IgD-negative memory B cell (primary cell): Measurements from ENCODE around the gene YDJC. TPM values are rescaled to one million over a fixed set of nuclear protein-coding genes. Genes with fewer than 3 reads are reported as not detected.
"Not testable (repeated sequence)": the region's sequence is repeated elsewhere in the genome, so short reads cannot be mapped to it uniquely, and the experiment has no call there.

Experiments used
- H3K27ac Mint-ChIP-seq, 3 donors: one replicate each; pipeline ENCODE4 v1.8.0; 2020 to 2022; ENCODE audit warnings: mild to moderate bottlenecking in 3 of 3, mixed read lengths in 3 of 3, moderate library complexity in 1 of 3
- H3K27me3 Mint-ChIP-seq: one replicate; pipeline ENCODE4 v1.8.0; 2021; ENCODE audit warnings: mixed read lengths
- H3K36me3 Mint-ChIP-seq: one replicate; pipeline ENCODE4 v1.8.0; 2020; ENCODE audit warnings: mild to moderate bottlenecking, mixed read lengths
- H3K4me1 Mint-ChIP-seq, 3 donors: one replicate each; pipeline ENCODE4 v1.8.0; 2020 to 2022; ENCODE audit warnings: mixed read lengths in 3 of 3, mild to moderate bottlenecking in 1 of 3
- H3K4me3 Mint-ChIP-seq, 4 donors: one replicate each; pipeline ENCODE4 v1.8.0; 2020 to 2022; ENCODE audit warnings: mild to moderate bottlenecking in 4 of 4, mixed read lengths in 4 of 4, moderate library complexity in 3 of 4
- H3K9me3 Mint-ChIP-seq, 3 donors: one replicate each; pipeline ENCODE4 v1.8.0; 2020 to 2021; ENCODE audit warnings: mixed read lengths in 3 of 3, mild to moderate bottlenecking in 1 of 3
- polyA plus RNA-seq: library from polyadenylated mRNA; unstranded; fragments of 300-500 nt; fragmentation: Illumina TruSeq; gene quantifications from one replicate; pipeline ENCODE4 v1.2.3, GENCODE V29; 2021

Gene YDJC
- polyA plus RNA-seq, 1 donor from 2014 or later, result 94.2 TPM

GRCh38 chr22:21593406-21594232, 36.2 kb downstream of the YDJC start:
- H3K27ac Mint-ChIP-seq, result peak overlapping the region in 1 of 3 donors; percentile 71
- H3K27me3 Mint-ChIP-seq, result no peaks in the 10 kb centered on the region
- H3K36me3 Mint-ChIP-seq, result peaks cover 1% of the 10 kb centered on the region
- H3K9me3 Mint-ChIP-seq, result no peaks in the 10 kb centered on the region
- peaks cover 28 to 34% (median 30%) of the 10 kb centered on the region in 3 donors for H3K4me1 Mint-ChIP-seq
- no peak overlapping the region for H3K4me3 Mint-ChIP-seq

GRCh38 chr22:21592422-21592821, 37.4 kb downstream of the YDJC start:
- no peak overlapping the region for H3K27ac Mint-ChIP-seq
- H3K4me3 Mint-ChIP-seq, result peak overlapping the region in 1 of 4 donors; percentile 63
- no peaks in the 10 kb centered on the region for H3K27me3 Mint-ChIP-seq
- H3K9me3 Mint-ChIP-seq, result no peaks in the 10 kb centered on the region
- H3K36me3 Mint-ChIP-seq, result peaks cover 1% of the 10 kb centered on the region
- H3K4me1 Mint-ChIP-seq, result peaks cover 34 to 39% (median 36%) of the 10 kb centered on the region in 3 donors

GRCh38 chr22:21591695-21592094, 38.1 kb downstream of the YDJC start:
- Mint-ChIP-seq H3K36me3 (peaks cover 1% of the 10 kb centered on the region), H3K4me3 (peak overlapping the region in 1 of 4 donors; percentile 73), H3K9me3 (no peaks in the 10 kb centered on the region), H3K27ac (peak overlapping the region in 1 of 3 donors; percentile 78), H3K27me3 (no peaks in the 10 kb centered on the region), H3K4me1 (peaks cover 37 to 41% (median 39%) of the 10 kb centered on the region in 3 donors)

DNA sequence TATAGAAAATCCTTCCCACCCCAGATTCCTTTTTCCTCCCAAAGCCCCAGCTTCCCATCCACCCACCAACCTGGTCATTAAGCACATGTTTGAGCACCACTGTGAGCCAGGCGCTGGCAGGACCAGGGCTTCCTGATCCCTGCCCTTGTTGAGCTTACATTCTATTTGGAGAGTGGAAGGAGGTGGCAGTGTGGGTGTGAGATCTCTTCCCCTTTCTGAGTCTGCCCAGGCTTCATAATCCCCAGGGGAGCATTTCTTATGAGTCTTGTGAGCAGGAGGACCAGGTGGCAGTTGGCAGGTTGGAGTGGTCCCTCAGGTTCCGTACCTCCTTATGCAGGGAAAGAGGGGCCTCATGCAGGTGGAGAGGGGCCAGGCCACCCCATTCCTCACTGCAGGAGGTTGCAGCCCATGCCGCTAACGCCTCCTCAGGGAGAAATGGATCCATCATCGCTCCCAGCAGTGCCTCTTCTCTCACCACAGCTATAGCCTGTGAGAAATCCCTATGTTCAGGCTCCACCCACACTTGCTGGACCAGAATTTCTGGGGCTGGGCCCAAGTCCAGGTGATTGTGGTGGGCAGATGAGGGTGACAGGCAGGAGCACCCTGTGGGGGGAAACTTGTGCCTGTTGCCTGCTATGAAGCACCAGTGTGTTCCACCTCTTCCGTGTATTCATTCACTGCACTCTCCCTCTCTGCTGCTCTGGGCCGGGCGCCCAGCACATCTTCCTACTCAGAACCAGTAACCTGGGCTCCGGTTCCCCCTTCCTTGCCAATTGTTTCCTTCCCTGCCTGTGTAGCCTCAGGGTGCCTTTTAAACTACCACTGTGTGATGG, 38.8 kb downstream of the YDJC start:
- Mint-ChIP-seq H3K27ac (peak overlapping the region; percentile 78 to 83 (median 83)), H3K36me3 (peaks cover 1% of the 10 kb centered on the region), H3K27me3 (no peaks in the 10 kb centered on the region), H3K9me3 (no peaks in the 10 kb centered on the region), H3K4me3 (peak overlapping the region in 3 of 4 donors; percentile 35 to 74 (median 46)), H3K4me1 (peaks cover 37 to 41% (median 39%) of the 10 kb centered on the region in 3 donors)

DNA sequence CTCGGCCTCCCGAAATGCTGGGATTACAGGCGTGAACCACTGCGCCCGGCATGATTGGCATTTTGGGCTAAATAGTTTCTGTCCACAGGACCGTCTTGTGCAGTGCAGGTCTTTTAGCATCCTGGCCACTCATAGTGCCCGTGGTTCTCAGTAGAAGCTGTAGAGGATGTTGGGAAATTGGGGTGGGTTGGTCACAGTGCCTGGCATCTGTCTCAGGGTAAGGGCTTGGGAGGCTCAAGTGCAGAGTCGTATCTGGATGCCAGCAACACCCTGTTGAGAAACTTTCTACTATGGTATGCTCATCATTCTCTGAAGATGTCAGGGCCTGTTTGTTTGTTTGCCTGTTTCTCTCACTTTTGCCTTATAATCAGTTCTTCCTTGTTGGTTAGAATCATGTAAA, 40.4 kb downstream of the YDJC start:
- Mint-ChIP-seq H3K36me3 (peaks cover 5% of the 10 kb centered on the region), H3K27me3 (no peaks in the 10 kb centered on the region), H3K27ac (peak overlapping the region in 2 of 3 donors; percentile 4 to 31), H3K9me3 (no peaks in the 10 kb centered on the region), H3K4me1 (peaks cover 42 to 47% (median 44%) of the 10 kb centered on the region in 3 donors), H3K4me3 (peak overlapping the region in 1 of 4 donors; percentile 45)

DNA sequence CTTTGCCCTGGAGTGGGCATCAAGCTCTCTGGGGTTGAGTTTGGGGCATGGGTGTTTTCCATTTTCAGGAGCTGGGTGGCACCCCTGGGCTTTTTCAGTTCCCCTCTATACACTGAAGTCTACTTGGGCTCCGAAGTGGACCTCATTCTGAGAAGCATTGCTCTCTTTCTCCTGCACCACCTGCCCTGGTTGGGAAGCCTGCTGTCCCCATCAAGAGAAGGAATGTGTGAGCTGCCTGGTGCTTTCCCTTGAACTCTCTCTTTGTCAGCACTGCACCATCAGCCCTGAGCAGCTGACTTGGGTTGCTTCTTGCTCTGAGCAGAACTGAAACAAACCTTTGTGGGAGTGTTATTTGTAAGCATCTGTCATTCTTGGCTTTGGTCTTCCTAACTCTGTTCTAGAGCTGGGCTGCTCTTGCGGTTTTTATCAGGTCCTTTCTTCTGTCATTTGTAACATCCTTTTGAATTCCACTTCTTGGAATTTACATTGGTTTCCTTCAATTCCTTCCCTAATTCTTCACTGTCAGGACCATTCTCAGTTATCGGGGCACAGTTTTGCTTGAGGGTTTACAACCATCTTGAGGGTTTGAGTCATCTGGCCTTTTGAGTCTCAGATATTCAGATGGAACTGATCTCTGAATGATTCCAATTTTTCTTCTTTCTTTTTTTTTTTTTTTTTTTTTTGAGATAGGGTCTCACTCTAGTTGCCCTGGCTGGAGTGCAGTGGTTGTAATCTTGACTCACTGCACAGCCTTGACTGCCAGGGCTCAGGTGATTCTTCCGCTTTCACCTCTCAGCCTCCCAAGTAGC, 41.8 kb downstream of the YDJC start:
- Mint-ChIP-seq H3K36me3 (peaks cover 5% of the 10 kb centered on the region), H3K27ac (peak overlapping the region; percentile 40 to 94 (median 57)), H3K4me3 (peak overlapping the region; percentile 2 to 85 (median 67)), H3K9me3 (no peaks in the 10 kb centered on the region), H3K4me1 (peaks cover 39 to 45% (median 40%) of the 10 kb centered on the region in 3 donors), H3K27me3 (no peaks in the 10 kb centered on the region)

DNA sequence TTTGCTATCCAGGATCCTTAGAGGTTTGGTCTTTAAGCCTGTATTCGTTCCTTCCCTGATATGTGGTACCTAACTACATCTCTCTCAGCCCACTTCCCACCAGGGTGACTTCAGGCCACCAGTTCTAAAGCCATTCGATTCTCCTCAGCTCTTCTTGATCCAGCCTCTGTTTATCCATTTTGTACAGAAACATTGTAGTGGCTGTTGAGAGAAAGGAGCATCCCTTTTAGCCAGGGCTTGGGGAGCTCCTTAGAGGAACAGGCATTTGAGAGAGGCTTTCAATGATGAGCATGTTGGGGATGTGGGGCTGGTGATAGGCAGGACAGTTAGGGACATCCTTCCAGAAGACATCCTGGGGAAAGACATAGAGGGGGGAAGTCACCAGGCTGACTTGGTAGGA, 44.4 kb downstream of the YDJC start:
- Mint-ChIP-seq H3K4me1 (peaks cover 32 to 38% (median 33%) of the 10 kb centered on the region in 3 donors), H3K36me3 (peaks cover 3% of the 10 kb centered on the region), H3K4me3 (no peak overlapping the region), H3K27me3 (no peaks in the 10 kb centered on the region), H3K27ac (peak overlapping the region in 1 of 3 donors; percentile 78), H3K9me3 (no peaks in the 10 kb centered on the region)

- Mint-ChIP-seq H3K27ac (peak overlapping the region; percentile 69 to 83 (median 83)), H3K4me3 (no peak overlapping the region)
These were observed 46.8 kb downstream of the YDJC start for GRCh38 chr22:21582801-21583740.

DNA sequence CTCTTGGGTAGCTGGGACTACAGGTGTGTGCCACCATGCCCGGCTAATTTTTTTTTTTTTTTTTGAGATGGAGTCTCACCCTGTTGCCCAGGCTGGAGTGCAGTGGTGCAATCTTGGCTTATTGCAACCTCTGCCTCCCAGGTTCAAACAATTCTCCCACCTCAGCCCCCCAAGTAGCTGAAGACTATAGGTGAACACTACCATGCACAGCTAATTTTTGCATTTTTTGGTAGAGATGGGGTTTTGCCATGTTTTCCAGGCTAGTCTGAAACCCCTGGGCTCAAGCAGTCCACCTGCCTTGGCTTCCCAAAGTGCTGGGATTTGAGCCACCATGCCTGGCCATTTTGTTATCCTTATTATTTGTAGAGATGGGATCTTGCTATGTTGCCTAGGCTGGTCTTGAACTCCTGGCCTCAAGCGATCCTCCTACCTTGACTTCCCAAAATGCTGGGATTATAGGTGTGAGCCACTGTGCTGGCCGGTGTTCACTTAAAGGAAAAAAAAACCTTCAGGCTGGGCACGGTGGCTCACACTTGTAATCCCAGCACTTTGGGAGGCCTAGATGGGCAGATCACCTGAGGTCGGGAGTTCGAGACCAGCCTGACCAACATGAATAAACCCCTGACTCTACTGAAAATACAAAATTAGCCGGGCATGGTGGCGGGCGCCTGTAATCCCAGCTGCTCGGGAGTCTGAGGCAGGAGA, 48.7 kb downstream of the YDJC start:
- H3K4me3 Mint-ChIP-seq, H3K36me3 Mint-ChIP-seq, H3K27ac Mint-ChIP-seq, H3K27me3 Mint-ChIP-seq, H3K9me3 Mint-ChIP-seq: not testable (repeated sequence)
- peaks cover 37 to 42% (median 39%) of the 10 kb centered on the region in 3 donors for H3K4me1 Mint-ChIP-seq

More at GRCh38 chr22:21582801-21583740, 46.8 kb downstream of the YDJC start:
- peaks cover 38 to 43% (median 39%) of the 10 kb centered on the region in 3 donors for H3K4me1 Mint-ChIP-seq
- H3K27me3 Mint-ChIP-seq, result no peaks in the 10 kb centered on the region
- peaks cover 3% of the 10 kb centered on the region for H3K36me3 Mint-ChIP-seq
- no peaks in the 10 kb centered on the region for H3K9me3 Mint-ChIP-seq

DNA sequence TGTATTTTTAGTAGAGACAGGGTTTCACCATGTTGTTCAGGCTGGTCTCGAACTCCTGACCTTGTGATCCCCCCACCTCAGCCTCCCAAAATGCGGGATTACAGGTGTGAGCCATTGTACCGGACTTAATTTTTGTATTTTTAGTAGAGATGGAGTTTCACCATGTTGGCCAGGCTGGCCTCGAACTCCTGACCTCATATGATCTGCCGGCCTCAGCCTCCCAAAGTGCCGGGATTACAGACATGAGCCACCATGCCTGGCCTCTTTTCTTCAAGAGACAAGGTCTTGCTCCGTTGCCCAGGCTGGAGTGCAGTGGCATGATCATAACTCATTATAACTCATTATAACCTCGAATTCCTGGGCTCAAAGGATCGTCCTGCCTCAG, 49.2 kb downstream of the YDJC start:
- H3K36me3 Mint-ChIP-seq, H3K27me3 Mint-ChIP-seq, H3K27ac Mint-ChIP-seq, H3K4me3 Mint-ChIP-seq, H3K9me3 Mint-ChIP-seq: not testable (repeated sequence)
- peaks cover 37 to 40% (median 39%) of the 10 kb centered on the region in 3 donors for H3K4me1 Mint-ChIP-seq

GRCh38 chr22:21579474-21579851, 50.4 kb downstream of the YDJC start:
- Mint-ChIP-seq H3K36me3 (no peaks in the 10 kb centered on the region), H3K4me1 (peaks cover 34 to 36% (median 35%) of the 10 kb centered on the region in 3 donors), H3K4me3 (peak overlapping the region in 1 of 4 donors; percentile 55), H3K27me3 (no peaks in the 10 kb centered on the region), H3K9me3 (no peaks in the 10 kb centered on the region), H3K27ac (peak overlapping the region in 1 of 3 donors; percentile 81)
